ENCODE measurements around the gene KCNMA1.
A peak's percentile ranks its signal among the peaks of the same experiment; 100 is the strongest.

Gene KCNMA1

DNA sequence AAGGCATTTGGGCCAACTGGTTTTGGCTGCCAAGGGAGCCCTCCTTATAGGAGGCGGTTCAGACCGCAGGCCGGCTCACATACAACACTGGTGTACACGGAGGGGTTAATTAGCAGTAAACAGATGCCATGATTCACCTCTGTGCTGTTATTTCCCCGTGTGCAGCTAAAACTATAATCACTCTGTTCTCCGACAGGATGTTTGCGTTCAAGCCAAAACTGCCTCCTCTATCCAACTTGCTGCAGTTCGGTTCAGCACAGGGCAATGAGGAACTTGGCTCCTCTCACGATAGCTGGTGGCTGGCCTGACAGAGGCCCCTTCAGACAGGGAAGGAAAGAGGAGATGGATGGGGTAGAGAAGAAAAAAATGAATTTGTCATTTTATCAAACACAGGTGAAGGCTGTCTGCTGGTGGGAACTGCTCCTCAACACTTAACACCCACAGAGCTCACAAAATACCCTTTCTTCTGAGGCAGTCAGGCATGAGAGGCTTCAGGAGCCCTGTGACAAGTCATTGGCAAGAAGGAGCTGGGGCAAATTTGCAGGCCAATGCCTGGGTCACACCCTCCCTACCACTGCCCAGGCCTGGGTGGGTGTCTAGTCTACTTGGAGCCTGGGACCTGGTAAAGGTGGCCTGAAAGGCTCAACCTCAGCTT is 24.0 kb downstream of the KCNMA1 start:
- H2AFZ ChIP-seq = no peak overlapping the region
- H3K27me3 ChIP-seq (ENCODE audit: control insufficient read depth, insufficient read depth, low read length) = no peaks in the 10 kb centered on the region
- H3K36me3 ChIP-seq (ENCODE audit: control insufficient read depth, insufficient read depth, low read length) = no peaks in the 10 kb centered on the region
- no peak overlapping the region for H3K9ac ChIP-seq
- H3K79me2 ChIP-seq = no peaks in the 10 kb centered on the region
- H3K4me1 ChIP-seq = no peaks in the 10 kb centered on the region
- H3K4me3 ChIP-seq (ENCODE audit: low read depth, low read length) = no peak overlapping the region
- TF ChIP-seq CTCF (IDR thresholded peaks at IDR 0.05) = no peak
- no peaks in the 10 kb centered on the region for H3K9me3 ChIP-seq (ENCODE audit: control insufficient read depth, low read length)
- H3K4me2 ChIP-seq (ENCODE audit: low read length) = no peak overlapping the region
- H3K27ac ChIP-seq = no peak overlapping the region

GRCh38 chr10:77611670-77612069 is 25.9 kb downstream of the KCNMA1 start:
- no peaks in the 10 kb centered on the region for H3K4me1 ChIP-seq
- no peak overlapping the region for H3K9ac ChIP-seq
- H3K4me3 ChIP-seq (ENCODE audit: low read depth, low read length) = no peak overlapping the region
- no peaks in the 10 kb centered on the region for H3K27me3 ChIP-seq (ENCODE audit: control insufficient read depth, insufficient read depth, low read length)
- no peak overlapping the region for H3K27ac ChIP-seq
- H3K4me2 ChIP-seq (ENCODE audit: low read length) = no peak overlapping the region
- no peaks in the 10 kb centered on the region for H3K79me2 ChIP-seq
- H3K9me3 ChIP-seq (ENCODE audit: control insufficient read depth, low read length) = no peaks in the 10 kb centered on the region
- H2AFZ ChIP-seq = no peak overlapping the region
- H3K36me3 ChIP-seq (ENCODE audit: control insufficient read depth, insufficient read depth, low read length) = no peaks in the 10 kb centered on the region
- TF ChIP-seq CTCF (IDR thresholded peaks at IDR 0.05) = no peak

- no peaks in the 10 kb centered on the region for H3K79me2 ChIP-seq
- no peak overlapping the region for H3K27ac ChIP-seq
- H3K4me3 ChIP-seq (ENCODE audit: low read depth, low read length) = no peak overlapping the region
- H3K4me2 ChIP-seq (ENCODE audit: low read length) = no peak overlapping the region
- H3K9ac ChIP-seq = no peak overlapping the region
- no peak overlapping the region for H2AFZ ChIP-seq
- H3K27me3 ChIP-seq (ENCODE audit: control insufficient read depth, insufficient read depth, low read length) = no peaks in the 10 kb centered on the region
- H3K36me3 ChIP-seq (ENCODE audit: control insufficient read depth, insufficient read depth, low read length) = no peaks in the 10 kb centered on the region
- TF ChIP-seq CTCF (IDR thresholded peaks at IDR 0.05) = no peak
- H3K9me3 ChIP-seq (ENCODE audit: control insufficient read depth, low read length) = no peaks in the 10 kb centered on the region
- H3K4me1 ChIP-seq = no peaks in the 10 kb centered on the region
These were observed 26.4 kb downstream of the KCNMA1 start for GRCh38 chr10:77611221-77611620.

- no peaks in the 10 kb centered on the region for H3K4me1 ChIP-seq
- peak overlapping the region; percentile 42 for H2AFZ ChIP-seq
- no peak for TF ChIP-seq CTCF (IDR thresholded peaks at IDR 0.05)
- no peaks in the 10 kb centered on the region for H3K9me3 ChIP-seq (ENCODE audit: control insufficient read depth, low read length)
- H3K27me3 ChIP-seq (ENCODE audit: control insufficient read depth, insufficient read depth, low read length) = no peaks in the 10 kb centered on the region
- no peaks in the 10 kb centered on the region for H3K36me3 ChIP-seq (ENCODE audit: control insufficient read depth, insufficient read depth, low read length)
- H3K79me2 ChIP-seq = no peaks in the 10 kb centered on the region
- H3K4me3 ChIP-seq (ENCODE audit: low read depth, low read length) = no peak overlapping the region
- no peak overlapping the region for H3K4me2 ChIP-seq (ENCODE audit: low read length)
- no peak overlapping the region for H3K9ac ChIP-seq
- H3K27ac ChIP-seq = no peak overlapping the region
These were observed 27.8 kb downstream of the KCNMA1 start for GRCh38 chr10:77609781-77610272.

- Histone ChIP-seq H3K79me2 (no peaks in the 10 kb centered on the region), H3K4me1 (no peaks in the 10 kb centered on the region), H3K9me3 (ENCODE audit: control insufficient read depth, low read length) (no peaks in the 10 kb centered on the region), H3K36me3 (ENCODE audit: control insufficient read depth, insufficient read depth, low read length) (no peaks in the 10 kb centered on the region), H3K4me3 (ENCODE audit: low read depth, low read length) (no peak overlapping the region), H2AFZ (no peak overlapping the region), H3K9ac (no peak overlapping the region), H3K27me3 (ENCODE audit: control insufficient read depth, insufficient read depth, low read length) (no peaks in the 10 kb centered on the region), H3K27ac (no peak overlapping the region), H3K4me2 (ENCODE audit: low read length) (no peak overlapping the region)
- no peak for TF ChIP-seq CTCF (IDR thresholded peaks at IDR 0.05)
These were observed 29.3 kb downstream of the KCNMA1 start for GRCh38 chr10:77608281-77608680.

All from parathyroid adenoma (tissue), 2 donors.